Esophagus squamous epithelium (tissue), 4 donors: ENCODE measurements around the gene PRCC.

Experiments used
- CTCF ChIP-seq, 6 experiments: fragments of 450-650 bp in 4 of 6; fragments of 200-600 bp in 2 of 6; sonication (generic) in 2 of 6; IDR thresholded peaks; one replicate each; pipeline ENCODE4 v1.5.1; 2016 to 2019; ENCODE audit warnings: antibody characterized with exemption in 6 of 6, mild to moderate bottlenecking in 4 of 6, moderate library complexity in 4 of 6
- POLR2A ChIP-seq, 4 donors: fragments of 450-650 bp; IDR thresholded peaks; one replicate each; pipeline ENCODE4 v1.6.1; 2017; ENCODE audit warnings: antibody characterized with exemption in 4 of 4, mild to moderate bottlenecking in 4 of 4, moderate library complexity in 3 of 4

GRCh38 chr1:156788136-156788535 is 20.8 kb downstream of the PRCC start:
- TF ChIP-seq CTCF (IDR thresholded peaks at IDR 0.05) (no peak), POLR2A (IDR thresholded peaks at IDR 0.05) (no peak)
